SK-N-SH treated with all-trans-retinoic acid at 6 μM for 48 hours (cell line): ENCODE measurements around the gene NANOGP8.

Source experiments
- CREB5 ChIP-seq: fragments of 250-450 bp; sonication (Bioruptor Pico); IDR thresholded peaks from 2 replicates; pipeline ENCODE4 v1.5.1; 2020; ENCODE audit warnings: low read depth, mild to moderate bottlenecking, moderate library complexity
- GLIS3 ChIP-seq: fragments of 250-450 bp; sonication (Bioruptor Pico); IDR thresholded peaks from 2 replicates; pipeline ENCODE4 v1.5.0; 2020; ENCODE audit warnings: mild to moderate bottlenecking, moderate library complexity
- RARB ChIP-seq: fragments of 250-450 bp; sonication (Bioruptor Pico); IDR thresholded peaks from 2 replicates; pipeline ENCODE4 v1.8.0; 2021; ENCODE audit warnings: mild to moderate bottlenecking, moderate library complexity
- SNAI2 ChIP-seq: fragments of 250-450 bp; sonication (Bioruptor Pico); IDR thresholded peaks from 2 replicates; pipeline ENCODE4 v1.5.0; 2020; ENCODE audit warnings: mild to moderate bottlenecking, moderate library complexity
- ZFP30 ChIP-seq: fragments of 450-650 bp; formaldehyde crosslinking; IDR thresholded peaks from 2 replicates; pipeline ENCODE4 v1.5.0; 2022; ENCODE audit warnings: mild to moderate bottlenecking, moderate library complexity

GRCh38 chr15:35080226-35080625 lies 4.9 kb downstream of the NANOGP8 start:
- no peak for TF ChIP-seq CREB5
- TF ChIP-seq GLIS3 (CRISPR knock-in tag): no peak
- TF ChIP-seq RARB: no peak
- TF ChIP-seq ZFP30 (CRISPR knock-in tag): no peak
- no peak for TF ChIP-seq SNAI2
